GM12864 (cell line): Measurements from ENCODE around the gene PRR5L.

Experiments used
- DNase-seq: peaks from one replicate; pipeline ENCODE4 v3.0.0-alpha.2; 2011; ENCODE audit warnings: low read depth
- H3K4me3 ChIP-seq: 2 replicates; pipeline ENCODE4 v1.5.1; 2011; ENCODE audit warnings: mild to moderate bottlenecking, low read depth, low read length, control low read depth
- CTCF ChIP-seq: IDR thresholded peaks from 2 replicates; pipeline ENCODE4 v1.5.1; 2011; ENCODE audit warnings: low read depth, mild to moderate bottlenecking, moderate library complexity, low read length, control low read depth, inconsistent platforms; ENCODE audit errors: missing control alignments

The PRR5L gene

DNA sequence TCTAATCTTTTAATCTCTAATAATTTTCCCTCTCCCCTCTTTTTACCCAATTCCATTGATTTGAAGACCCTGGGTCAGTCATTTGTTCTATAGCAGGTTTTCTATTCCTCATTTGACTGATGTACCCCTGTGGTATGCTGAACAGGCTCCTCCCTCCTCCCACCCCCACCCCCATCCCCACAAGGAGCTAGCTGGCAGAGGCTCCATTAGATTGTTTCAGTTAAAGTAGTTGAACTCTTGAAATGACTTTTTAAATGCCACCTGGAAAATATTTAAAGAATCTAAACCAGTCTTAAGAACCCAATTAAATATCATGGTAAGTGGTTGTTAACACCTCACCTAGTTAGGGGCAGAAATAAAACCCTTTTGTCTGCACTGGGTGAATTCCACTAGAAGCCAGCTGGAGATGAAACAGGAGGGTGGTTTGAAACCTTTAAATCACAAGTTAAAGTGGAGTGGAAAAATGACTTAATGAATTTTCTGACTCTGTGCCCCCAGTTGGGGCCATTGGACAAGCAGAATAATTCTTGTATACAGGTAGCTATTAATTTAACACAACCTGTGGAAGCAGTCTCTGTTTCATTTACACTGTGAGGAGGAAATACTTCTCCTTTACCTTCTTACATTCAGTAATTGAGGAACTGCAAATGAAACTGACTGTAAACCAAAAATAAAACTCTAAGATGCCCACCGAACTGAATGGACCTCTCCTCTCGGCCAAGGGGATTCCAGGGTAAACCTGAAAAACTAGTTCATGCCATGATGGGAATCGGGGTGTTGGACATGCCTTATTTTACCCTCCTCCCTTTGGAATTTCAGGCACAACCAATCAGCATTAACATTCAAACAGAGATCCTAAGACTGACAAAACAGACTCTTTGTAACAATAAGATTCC, 30.7 kb downstream of the PRR5L start:
- TF ChIP-seq CTCF = no peak
- H3K4me3 ChIP-seq = no peak overlapping the region

DNA sequence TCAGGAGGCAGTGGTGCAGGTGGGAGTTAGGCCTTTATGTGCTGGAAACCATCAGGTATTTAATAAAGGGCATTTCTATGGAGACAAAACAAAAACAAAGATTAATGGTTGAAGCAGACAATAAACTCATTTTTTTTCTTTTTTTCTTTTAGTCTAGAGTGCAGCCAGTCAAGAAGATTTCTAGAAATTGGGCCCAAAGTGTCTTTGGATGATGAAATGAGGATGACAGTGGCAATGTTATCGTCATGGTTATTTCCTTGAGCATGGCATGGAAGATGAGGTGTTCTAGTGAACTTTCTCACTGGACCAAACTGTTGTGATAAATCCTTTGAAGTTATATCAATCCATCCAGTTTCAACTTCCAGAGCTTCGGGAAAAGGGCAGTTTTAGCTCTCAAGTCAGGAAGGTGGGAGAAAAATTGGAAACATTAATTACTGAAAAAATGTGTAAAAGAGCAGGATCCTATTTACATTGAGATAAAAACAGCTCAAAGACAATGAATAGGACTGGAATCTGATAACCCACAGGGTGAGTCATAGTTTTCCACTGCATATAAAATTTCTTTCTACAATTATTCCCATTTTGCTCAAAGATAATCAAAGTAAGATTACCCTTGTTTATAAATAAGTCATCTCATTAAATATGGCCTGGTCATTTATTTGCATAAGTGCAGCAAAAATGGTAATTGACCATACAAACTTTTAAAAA, 33.0 kb downstream of the PRR5L start:
- no peak overlapping the region for H3K4me3 ChIP-seq
- no peak for TF ChIP-seq CTCF
- DNase-seq = no peak

More for the DNA sequence above, 30.7 kb downstream of the PRR5L start:
- DNase-seq = peak; percentile 7

- DNase-seq = no peak
- no peak for TF ChIP-seq CTCF
- no peak overlapping the region for H3K4me3 ChIP-seq
Observed at GRCh38 chr11:36330411-36330810, 34.3 kb downstream of the PRR5L start.

GRCh38 chr11:36333468-36333867, 37.4 kb downstream of the PRR5L start:
- no peak overlapping the region for H3K4me3 ChIP-seq
- DNase-seq = no peak
- TF ChIP-seq CTCF = no peak

GRCh38 chr11:36333897-36334296, 37.8 kb downstream of the PRR5L start:
- no peak overlapping the region for H3K4me3 ChIP-seq
- no peak for DNase-seq
- TF ChIP-seq CTCF = no peak

GRCh38 chr11:36339888-36340287, 43.8 kb downstream of the PRR5L start:
- DNase-seq = no peak
- H3K4me3 ChIP-seq = no peak overlapping the region
- TF ChIP-seq CTCF = no peak

GRCh38 chr11:36340897-36341296, 44.8 kb downstream of the PRR5L start:
- H3K4me3 ChIP-seq = no peak overlapping the region
- DNase-seq = no peak
- no peak for TF ChIP-seq CTCF
